Nephron progenitor cell (in vitro differentiated cells): ENCODE data around the gene CNTNAP2.

ENCODE experiments used
- DNase-seq: peaks from one replicate; pipeline ENCODE4 v3.0.0; 2021
- H3K27ac Mint-ChIP-seq: 2 replicates; pipeline ENCODE4 v1.8.0; 2021; ENCODE audit warnings: mild to moderate bottlenecking, moderate library complexity, mixed read lengths
- H3K27me3 Mint-ChIP-seq: 2 replicates; pipeline ENCODE4 v1.8.0; 2021; ENCODE audit warnings: mild to moderate bottlenecking, low read depth, mixed read lengths; ENCODE audit not compliant: poor library complexity
- H3K36me3 Mint-ChIP-seq: 2 replicates; pipeline ENCODE4 v1.8.0; 2021; ENCODE audit warnings: low read depth, mixed read lengths
- H3K4me1 Mint-ChIP-seq: 2 replicates; pipeline ENCODE4 v1.8.0; 2021; ENCODE audit warnings: mixed read lengths
- H3K4me3 Mint-ChIP-seq: 2 replicates; pipeline ENCODE4 v1.8.0; 2021; ENCODE audit warnings: mild to moderate bottlenecking, moderate library complexity, mixed read lengths
- H3K9me3 Mint-ChIP-seq: 2 replicates; pipeline ENCODE4 v1.8.0; 2021; ENCODE audit warnings: mild to moderate bottlenecking, moderate library complexity, mixed read lengths
- TF ChIP-seq, protein P1 (sequence below): fragments of 200-600 bp; sonication (generic); IDR thresholded peaks from 2 replicates; pipeline ENCODE4 v1.5.0; 2021; ENCODE audit warnings: antibody characterized with exemption

Gene CNTNAP2

DNA sequence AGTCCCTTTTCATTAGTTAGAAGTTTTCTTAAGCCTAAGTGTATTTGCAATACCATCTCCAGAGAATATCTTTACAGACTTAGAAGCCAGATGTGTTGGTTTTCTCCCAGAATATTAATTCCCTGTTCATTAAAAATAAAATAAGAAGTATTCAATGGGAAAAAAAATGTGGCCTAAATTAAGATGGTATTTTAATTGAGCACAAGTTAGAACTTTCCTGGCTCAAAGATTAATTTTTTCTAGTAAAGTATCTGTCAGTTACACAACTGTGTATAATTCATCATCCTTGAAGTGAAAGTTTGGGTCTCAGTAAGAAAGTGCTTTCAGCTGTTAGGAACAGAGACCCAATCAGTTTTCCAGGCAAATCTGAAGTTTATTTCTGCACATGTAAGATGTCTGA is 1294.5 kb downstream of the CNTNAP2 start:
- Mint-ChIP-seq H3K9me3 (peaks cover 9% of the 10 kb centered on the region), H3K27me3 (no peaks in the 10 kb centered on the region), H3K27ac (no peak overlapping the region), H3K4me3 (no peak overlapping the region), H3K4me1 (no peaks in the 10 kb centered on the region), H3K36me3 (no peaks in the 10 kb centered on the region)
- no peak for DNase-seq
- TF ChIP-seq, protein P1, sequence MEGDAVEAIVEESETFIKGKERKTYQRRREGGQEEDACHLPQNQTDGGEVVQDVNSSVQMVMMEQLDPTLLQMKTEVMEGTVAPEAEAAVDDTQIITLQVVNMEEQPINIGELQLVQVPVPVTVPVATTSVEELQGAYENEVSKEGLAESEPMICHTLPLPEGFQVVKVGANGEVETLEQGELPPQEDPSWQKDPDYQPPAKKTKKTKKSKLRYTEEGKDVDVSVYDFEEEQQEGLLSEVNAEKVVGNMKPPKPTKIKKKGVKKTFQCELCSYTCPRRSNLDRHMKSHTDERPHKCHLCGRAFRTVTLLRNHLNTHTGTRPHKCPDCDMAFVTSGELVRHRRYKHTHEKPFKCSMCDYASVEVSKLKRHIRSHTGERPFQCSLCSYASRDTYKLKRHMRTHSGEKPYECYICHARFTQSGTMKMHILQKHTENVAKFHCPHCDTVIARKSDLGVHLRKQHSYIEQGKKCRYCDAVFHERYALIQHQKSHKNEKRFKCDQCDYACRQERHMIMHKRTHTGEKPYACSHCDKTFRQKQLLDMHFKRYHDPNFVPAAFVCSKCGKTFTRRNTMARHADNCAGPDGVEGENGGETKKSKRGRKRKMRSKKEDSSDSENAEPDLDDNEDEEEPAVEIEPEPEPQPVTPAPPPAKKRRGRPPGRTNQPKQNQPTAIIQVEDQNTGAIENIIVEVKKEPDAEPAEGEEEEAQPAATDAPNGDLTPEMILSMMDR = no peak

DNA sequence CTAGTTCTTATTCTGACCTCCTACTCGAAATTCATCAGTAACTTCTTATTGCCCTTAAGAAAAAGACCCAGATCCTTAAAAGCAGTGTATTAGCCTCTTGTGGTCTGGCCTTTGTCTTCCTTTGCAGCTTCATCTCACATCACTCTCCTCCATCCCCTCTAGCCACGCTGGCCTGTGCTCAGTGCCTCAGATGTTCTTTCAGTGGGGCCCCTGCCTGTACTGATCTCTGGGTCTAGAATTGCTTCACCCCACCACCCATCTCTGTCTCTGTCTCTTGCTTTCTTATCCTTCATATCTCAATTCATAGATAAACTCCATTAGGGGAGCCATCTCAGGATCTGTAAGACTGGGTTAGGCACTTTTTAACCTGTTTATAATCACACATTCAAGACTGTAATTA is 1295.5 kb downstream of the CNTNAP2 start:
- H3K27ac Mint-ChIP-seq = no peak overlapping the region
- H3K27me3 Mint-ChIP-seq = no peaks in the 10 kb centered on the region
- no peak overlapping the region for H3K4me3 Mint-ChIP-seq
- H3K9me3 Mint-ChIP-seq = peaks cover 9% of the 10 kb centered on the region
- DNase-seq = no peak
- TF ChIP-seq, protein P1 = no peak
- no peaks in the 10 kb centered on the region for H3K36me3 Mint-ChIP-seq
- H3K4me1 Mint-ChIP-seq = no peaks in the 10 kb centered on the region

DNA sequence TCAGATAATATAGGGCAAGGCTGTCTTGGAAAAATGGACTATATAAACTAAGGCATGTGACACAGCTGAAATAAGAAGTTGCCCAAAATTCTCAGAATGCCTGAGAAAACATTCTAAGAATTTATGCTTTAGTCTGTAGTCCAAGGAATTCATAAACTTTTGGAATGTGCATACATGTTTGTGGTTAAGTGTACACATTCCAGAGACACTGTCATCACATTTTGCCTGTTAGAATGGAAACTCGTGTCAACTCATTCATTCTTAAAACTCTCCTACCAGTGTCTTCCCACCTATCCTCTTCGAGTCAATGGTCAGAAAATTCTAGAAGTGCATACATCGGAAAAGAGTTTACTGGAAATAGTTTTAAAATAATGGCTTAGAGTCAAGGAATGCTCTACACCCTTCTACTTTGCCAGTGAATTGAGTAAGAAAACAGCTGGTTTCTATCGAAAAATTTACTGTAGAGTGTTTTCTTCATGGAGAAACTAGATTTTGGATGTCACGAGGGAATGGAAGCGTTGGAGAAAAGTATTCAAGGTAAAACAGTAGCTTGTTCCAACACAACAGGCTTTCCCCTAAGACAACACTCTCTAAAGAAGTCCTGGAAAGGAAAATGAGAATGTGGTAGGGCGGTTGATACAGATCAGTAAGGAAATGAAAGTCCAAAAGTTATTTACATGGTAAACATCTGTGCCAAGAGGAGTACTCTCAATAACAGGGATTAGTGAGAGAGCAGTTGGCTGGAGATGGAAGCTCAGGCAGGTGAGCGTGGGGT is 1296.4 kb downstream of the CNTNAP2 start:
- Mint-ChIP-seq H3K9me3 (peaks cover 8% of the 10 kb centered on the region), H3K4me3 (no peak overlapping the region), H3K36me3 (no peaks in the 10 kb centered on the region), H3K27ac (no peak overlapping the region), H3K27me3 (no peaks in the 10 kb centered on the region), H3K4me1 (no peaks in the 10 kb centered on the region)
- DNase-seq = no peak
- TF ChIP-seq, protein P1 = no peak

DNA sequence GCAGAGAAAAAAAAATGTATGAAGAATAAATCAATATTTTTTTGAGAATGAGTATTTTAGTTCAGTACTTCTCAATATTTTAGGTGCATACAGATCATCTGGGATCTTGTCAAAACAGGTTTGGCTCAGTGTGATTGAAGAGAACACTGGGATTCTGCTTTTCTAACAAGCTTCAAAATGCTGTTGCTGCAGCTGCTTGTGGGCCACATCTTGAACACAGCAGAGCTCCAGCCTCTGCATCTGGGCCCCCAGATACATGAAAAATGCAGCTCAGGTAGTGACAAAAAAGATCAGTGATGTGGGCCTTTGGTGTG is 1296.9 kb downstream of the CNTNAP2 start:
- Mint-ChIP-seq H3K4me3 (no peak overlapping the region), H3K4me1 (no peaks in the 10 kb centered on the region), H3K27ac (no peak overlapping the region)

DNA sequence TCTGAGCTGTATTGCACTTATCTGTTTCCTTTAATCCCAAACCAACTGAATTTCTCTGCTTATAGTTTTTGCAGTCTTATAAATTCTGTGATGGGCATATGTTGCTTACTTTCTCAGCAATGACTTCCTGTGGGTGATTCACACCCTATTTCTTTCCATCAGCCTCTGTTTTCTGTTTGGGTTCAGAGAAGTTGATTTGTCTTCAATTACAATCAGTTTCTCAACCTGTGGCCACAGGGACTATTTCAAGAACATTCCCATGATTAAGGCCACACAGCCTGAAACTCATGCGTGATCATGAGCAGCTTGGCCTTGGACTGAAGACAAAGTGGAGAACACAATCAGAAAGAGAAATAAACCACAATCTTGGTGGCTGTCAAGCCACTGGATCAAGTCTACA is 1299.4 kb downstream of the CNTNAP2 start:
- DNase-seq = no peak
- Mint-ChIP-seq H3K36me3 (no peaks in the 10 kb centered on the region), H3K9me3 (no peaks in the 10 kb centered on the region), H3K4me1 (no peaks in the 10 kb centered on the region), H3K27ac (no peak overlapping the region), H3K27me3 (no peaks in the 10 kb centered on the region), H3K4me3 (no peak overlapping the region)
- TF ChIP-seq, protein P1 = no peak

More for the DNA sequence above, 1296.9 kb downstream of the CNTNAP2 start:
- DNase-seq = no peak
- no peaks in the 10 kb centered on the region for H3K36me3 Mint-ChIP-seq
- H3K27me3 Mint-ChIP-seq = no peaks in the 10 kb centered on the region
- peaks cover 5% of the 10 kb centered on the region for H3K9me3 Mint-ChIP-seq
- TF ChIP-seq, protein P1 = no peak

DNA sequence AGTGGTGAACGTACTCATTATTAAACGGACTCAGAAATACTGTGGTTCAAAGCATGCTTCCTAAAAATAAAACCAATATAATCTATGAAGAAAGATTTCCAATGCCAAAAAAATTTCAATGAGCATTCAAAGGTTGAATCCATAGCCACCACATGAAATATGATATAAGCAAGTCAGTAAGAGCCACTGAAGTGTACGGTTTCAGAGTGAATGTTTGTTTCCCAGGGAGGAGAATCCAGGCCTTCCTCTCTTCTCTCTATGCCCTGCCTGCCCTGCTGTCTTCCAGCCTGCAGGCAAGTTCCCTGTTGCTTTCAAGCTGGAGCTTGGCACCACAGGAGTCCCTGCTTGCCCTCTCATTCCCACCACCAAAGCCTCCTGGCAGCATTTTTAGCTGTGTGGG is 1302.4 kb downstream of the CNTNAP2 start:
- peaks cover 2% of the 10 kb centered on the region for H3K27me3 Mint-ChIP-seq
- H3K27ac Mint-ChIP-seq = peak overlapping the region; percentile 48
- H3K36me3 Mint-ChIP-seq = no peaks in the 10 kb centered on the region
- no peaks in the 10 kb centered on the region for H3K4me1 Mint-ChIP-seq
- no peak for DNase-seq
- H3K4me3 Mint-ChIP-seq = no peak overlapping the region
- TF ChIP-seq, protein P1 = no peak
- H3K9me3 Mint-ChIP-seq = no peaks in the 10 kb centered on the region
